Epithelial cell of proximal tubule (primary cell): Measurements from ENCODE around the gene CLEC1A. TPM values are rescaled to one million over a fixed set of nuclear protein-coding genes. Genes with fewer than 3 reads are reported as not detected.

Source experiments
- DNase-seq: peaks from one replicate; pipeline ENCODE4 v3.0.0-alpha.2; 2011; ENCODE audit warnings: low read depth
- H3K4me3 ChIP-seq: 2 replicates; pipeline ENCODE4 v1.5.1; 2011; ENCODE audit warnings: low read depth, mild to moderate bottlenecking, low read length
- CTCF ChIP-seq: conservative IDR thresholded peaks from 2 replicates; pipeline ENCODE4 v1.5.1; 2012; ENCODE audit warnings: low read depth, mild to moderate bottlenecking, low read length
- total RNA-seq: library from RNA; depleted of rRNA; stranded (reverse); fragments of >200 nt; gene quantifications from 2 replicates; pipeline ENCODE4 v1.2.3, GENCODE V29; 2015

Gene CLEC1A
- total RNA-seq, result not detected in 2 replicates

GRCh38 chr12:10098791-10099190 is at the start of gene CLEC1A:
CLEC1A (minus strand) TSS chr12:10098985; CDS start chr12:10098922, 63 bp downstream.
- H3K4me3 ChIP-seq, result no peak within 1 kb of the TSS
- no peak for DNase-seq
- TF ChIP-seq CTCF, result no peak

GRCh38 chr12:10147714-10148403 is 49.1 kb upstream of the CLEC1A start:
- TF ChIP-seq CTCF, result no peak
- H3K4me3 ChIP-seq, result no peak overlapping the region
- DNase-seq, result no peak

GRCh38 chr12:10142976-10143589 is 44.3 kb upstream of the CLEC1A start:
- H3K4me3 ChIP-seq, result no peak overlapping the region
- DNase-seq, result no peak
- no peak for TF ChIP-seq CTCF

GRCh38 chr12:10140001-10140400 is 41.2 kb upstream of the CLEC1A start:
- DNase-seq, result no peak
- TF ChIP-seq CTCF, result peak; percentile 67
- no peak overlapping the region for H3K4me3 ChIP-seq

GRCh38 chr12:10136637-10137205 is 37.9 kb upstream of the CLEC1A start:
- no peak for TF ChIP-seq CTCF
- DNase-seq, result no peak
- no peak overlapping the region for H3K4me3 ChIP-seq

- no peak for TF ChIP-seq CTCF
- DNase-seq, result no peak
- no peak overlapping the region for H3K4me3 ChIP-seq
Observed at GRCh38 chr12:10135126-10135525, 36.3 kb upstream of the CLEC1A start.
